ENCODE data around the gene PLA2G3. TPM values are rescaled to one million over a fixed set of nuclear protein-coding genes. Genes with fewer than 3 reads are reported as not detected.
"Not testable (repeated sequence)": the region's sequence is repeated elsewhere in the genome, so short reads cannot be mapped to it uniquely, and the experiment has no call there.

The PLA2G3 gene
- total RNA-seq, 1 donor from 2014 or later = not detected

- Histone ChIP-seq H3K27ac (ENCODE audit: low read depth, low read length) (no peak overlapping the region), H3K27me3 (ENCODE audit: control insufficient read depth in 3 of 3, insufficient read depth in 3 of 3, low read length in 3 of 3) (no peaks in the 10 kb centered on the region), H3K9ac (ENCODE audit: low read depth in 1 of 3, low read length in 3 of 3) (peak overlapping the region in 1 of 3 donors; percentile 54), H3K4me3 (ENCODE audit: low read length in 3 of 3) (no peak overlapping the region), H3K4me1 (ENCODE audit: control insufficient read depth in 3 of 3, insufficient read depth in 3 of 3, low read length in 3 of 3) (peaks cover 34 to 86% (median 70%) of the 10 kb centered on the region in 3 donors), H3K9me3 (ENCODE audit: control insufficient read depth in 3 of 3, low read length in 3 of 3) (no peaks in the 10 kb centered on the region), H3K36me3 (ENCODE audit: control insufficient read depth in 3 of 3, insufficient read depth in 3 of 3, low read length in 3 of 3) (peaks cover 68 to 79% (median 68%) of the 10 kb centered on the region in 3 donors)
These were observed 42.2 kb downstream of the PLA2G3 start for GRCh38 chr22:31097941-31098631.

- H3K27ac ChIP-seq (ENCODE audit: low read depth, low read length); H3K9me3 ChIP-seq (ENCODE audit: control insufficient read depth in 3 of 3, low read length in 3 of 3); H3K27me3 ChIP-seq (ENCODE audit: control insufficient read depth in 3 of 3, insufficient read depth in 3 of 3, low read length in 3 of 3); H3K4me3 ChIP-seq (ENCODE audit: low read length in 3 of 3): not testable (repeated sequence)
- Histone ChIP-seq H3K36me3 (ENCODE audit: control insufficient read depth in 3 of 3, insufficient read depth in 3 of 3, low read length in 3 of 3) (peaks cover 67 to 76% (median 71%) of the 10 kb centered on the region in 3 donors), H3K4me1 (ENCODE audit: control insufficient read depth in 3 of 3, insufficient read depth in 3 of 3, low read length in 3 of 3) (peaks cover 35 to 85% (median 69%) of the 10 kb centered on the region in 3 donors), H3K9ac (ENCODE audit: low read depth in 1 of 3, low read length in 3 of 3) (peak overlapping the region in 1 of 3 donors; percentile 54)
These were observed 42.8 kb downstream of the PLA2G3 start for GRCh38 chr22:31097539-31097938.

GRCh38 chr22:31096657-31097279, 43.5 kb downstream of the PLA2G3 start:
- Histone ChIP-seq H3K27ac (ENCODE audit: low read depth, low read length) (no peak overlapping the region), H3K27me3 (ENCODE audit: control insufficient read depth in 3 of 3, insufficient read depth in 3 of 3, low read length in 3 of 3) (no peaks in the 10 kb centered on the region), H3K9ac (ENCODE audit: low read depth in 1 of 3, low read length in 3 of 3) (peak overlapping the region in 2 of 3 donors; percentile 5 to 45), H3K9me3 (ENCODE audit: control insufficient read depth in 3 of 3, low read length in 3 of 3) (no peaks in the 10 kb centered on the region), H3K4me1 (ENCODE audit: control insufficient read depth in 3 of 3, insufficient read depth in 3 of 3, low read length in 3 of 3) (peaks cover 35 to 85% (median 69%) of the 10 kb centered on the region in 3 donors), H3K4me3 (ENCODE audit: low read length in 3 of 3) (no peak overlapping the region), H3K36me3 (ENCODE audit: control insufficient read depth in 3 of 3, insufficient read depth in 3 of 3, low read length in 3 of 3) (peaks cover 65 to 74% (median 72%) of the 10 kb centered on the region in 3 donors)

- peak overlapping the region in 1 of 3 donors; percentile 8 for H3K9ac ChIP-seq (ENCODE audit: low read depth in 1 of 3, low read length in 3 of 3)
- peaks cover 36 to 86% (median 68%) of the 10 kb centered on the region in 3 donors for H3K4me1 ChIP-seq (ENCODE audit: control insufficient read depth in 3 of 3, insufficient read depth in 3 of 3, low read length in 3 of 3)
- peak overlapping the region in 1 of 3 donors; percentile 83 for H3K4me3 ChIP-seq (ENCODE audit: low read length in 3 of 3)
- H3K27me3 ChIP-seq (ENCODE audit: control insufficient read depth in 3 of 3, insufficient read depth in 3 of 3, low read length in 3 of 3) = no peaks in the 10 kb centered on the region
- H3K9me3 ChIP-seq (ENCODE audit: control insufficient read depth in 3 of 3, low read length in 3 of 3) = no peaks in the 10 kb centered on the region
- peak overlapping the region; percentile 22 for H3K27ac ChIP-seq (ENCODE audit: low read depth, low read length)
- H3K36me3 ChIP-seq (ENCODE audit: control insufficient read depth in 3 of 3, insufficient read depth in 3 of 3, low read length in 3 of 3) = peaks cover 63 to 76% (median 69%) of the 10 kb centered on the region in 3 donors
These were observed 44.6 kb downstream of the PLA2G3 start for GRCh38 chr22:31095637-31096249.

GRCh38 chr22:31094741-31095140, 45.6 kb downstream of the PLA2G3 start:
- Histone ChIP-seq H3K36me3 (ENCODE audit: control insufficient read depth in 3 of 3, insufficient read depth in 3 of 3, low read length in 3 of 3) (peaks cover 54 to 76% (median 62%) of the 10 kb centered on the region in 3 donors), H3K4me3 (ENCODE audit: low read length in 3 of 3) (peak overlapping the region; percentile 63 to 83 (median 83)), H3K9ac (ENCODE audit: low read depth in 1 of 3, low read length in 3 of 3) (peak overlapping the region; percentile 59 to 96 (median 83)), H3K9me3 (ENCODE audit: control insufficient read depth in 3 of 3, low read length in 3 of 3) (no peaks in the 10 kb centered on the region), H3K27ac (ENCODE audit: low read depth, low read length) (peak overlapping the region; percentile 94), H3K4me1 (ENCODE audit: control insufficient read depth in 3 of 3, insufficient read depth in 3 of 3, low read length in 3 of 3) (peaks cover 36 to 84% (median 69%) of the 10 kb centered on the region in 3 donors), H3K27me3 (ENCODE audit: control insufficient read depth in 3 of 3, insufficient read depth in 3 of 3, low read length in 3 of 3) (no peaks in the 10 kb centered on the region)

GRCh38 chr22:31094021-31094551, 46.2 kb downstream of the PLA2G3 start:
- peak overlapping the region; percentile 83 to 96 (median 95) for H3K9ac ChIP-seq (ENCODE audit: low read depth in 1 of 3, low read length in 3 of 3)
- H3K4me3 ChIP-seq (ENCODE audit: low read length in 3 of 3) = peak overlapping the region; percentile 63 to 83 (median 83)
- peaks cover 36 to 84% (median 69%) of the 10 kb centered on the region in 3 donors for H3K4me1 ChIP-seq (ENCODE audit: control insufficient read depth in 3 of 3, insufficient read depth in 3 of 3, low read length in 3 of 3)

GRCh38 chr22:31093086-31093850, 47.0 kb downstream of the PLA2G3 start:
- Histone ChIP-seq H3K36me3 (ENCODE audit: control insufficient read depth in 3 of 3, insufficient read depth in 3 of 3, low read length in 3 of 3) (peaks cover 51 to 76% (median 65%) of the 10 kb centered on the region in 3 donors), H3K27ac (ENCODE audit: low read depth, low read length) (peak overlapping the region; percentile 94), H3K9ac (ENCODE audit: low read depth in 1 of 3, low read length in 3 of 3) (peak overlapping the region; percentile 83 to 96 (median 95)), H3K4me3 (ENCODE audit: low read length in 3 of 3) (peak overlapping the region; percentile 63 to 83 (median 83)), H3K27me3 (ENCODE audit: control insufficient read depth in 3 of 3, insufficient read depth in 3 of 3, low read length in 3 of 3) (no peaks in the 10 kb centered on the region), H3K4me1 (ENCODE audit: control insufficient read depth in 3 of 3, insufficient read depth in 3 of 3, low read length in 3 of 3) (peaks cover 36 to 85% (median 71%) of the 10 kb centered on the region in 3 donors), H3K9me3 (ENCODE audit: control insufficient read depth in 3 of 3, low read length in 3 of 3) (no peaks in the 10 kb centered on the region)

More at GRCh38 chr22:31094021-31094551, 46.2 kb downstream of the PLA2G3 start:
- no peaks in the 10 kb centered on the region for H3K9me3 ChIP-seq (ENCODE audit: control insufficient read depth in 3 of 3, low read length in 3 of 3)
- H3K27ac ChIP-seq (ENCODE audit: low read depth, low read length) = peak overlapping the region; percentile 94
- H3K36me3 ChIP-seq (ENCODE audit: control insufficient read depth in 3 of 3, insufficient read depth in 3 of 3, low read length in 3 of 3) = peaks cover 54 to 74% (median 62%) of the 10 kb centered on the region in 3 donors
- no peaks in the 10 kb centered on the region for H3K27me3 ChIP-seq (ENCODE audit: control insufficient read depth in 3 of 3, insufficient read depth in 3 of 3, low read length in 3 of 3)

- peaks cover 48 to 74% (median 62%) of the 10 kb centered on the region in 3 donors for H3K36me3 ChIP-seq (ENCODE audit: control insufficient read depth in 3 of 3, insufficient read depth in 3 of 3, low read length in 3 of 3)
These were observed 48.1 kb downstream of the PLA2G3 start for GRCh38 chr22:31092161-31092560.

More at GRCh38 chr22:31092161-31092560, 48.1 kb downstream of the PLA2G3 start:
- Histone ChIP-seq H3K9me3 (ENCODE audit: control insufficient read depth in 3 of 3, low read length in 3 of 3) (no peaks in the 10 kb centered on the region), H3K9ac (ENCODE audit: low read depth in 1 of 3, low read length in 3 of 3) (peak overlapping the region in 2 of 3 donors; percentile 57 to 96), H3K4me3 (ENCODE audit: low read length in 3 of 3) (no peak overlapping the region), H3K27me3 (ENCODE audit: control insufficient read depth in 3 of 3, insufficient read depth in 3 of 3, low read length in 3 of 3) (no peaks in the 10 kb centered on the region), H3K27ac (ENCODE audit: low read depth, low read length) (peak overlapping the region; percentile 94), H3K4me1 (ENCODE audit: control insufficient read depth in 3 of 3, insufficient read depth in 3 of 3, low read length in 3 of 3) (peaks cover 33 to 88% (median 75%) of the 10 kb centered on the region in 3 donors)
